Coronary artery (tissue), 2 donors: ENCODE results near the gene BMERB1.
A peak's percentile ranks its signal among the peaks of the same experiment; 100 is the strongest.
"Not testable (repeated sequence)": the region's sequence is repeated elsewhere in the genome, so short reads cannot be mapped to it uniquely, and the experiment has no call there.

ENCODE experiments used
- DNase-seq: peaks from one replicate; pipeline ENCODE4 v3.0.0-alpha.2; 2017; ENCODE audit warnings: low spot score
- H3K27ac ChIP-seq, 2 donors: fragments of 200-600 bp; sonication (generic); one replicate each; pipeline ENCODE4 v1.5.1; 2016 to 2019
- H3K4me3 ChIP-seq: fragments of 200-600 bp; sonication (generic); 2 replicates; pipeline ENCODE4 v1.5.1; 2016; ENCODE audit warnings: mild to moderate bottlenecking, moderate library complexity
- TF ChIP-seq, protein P1 (sequence below): fragments of 200-600 bp; sonication (generic); IDR thresholded peaks from one replicate; pipeline ENCODE4 v1.5.1; 2019; ENCODE audit warnings: antibody characterized with exemption

Gene BMERB1

GRCh38 chr16:15401972-15402371 is 32.4 kb upstream of the BMERB1 start:
- TF ChIP-seq, protein P1, sequence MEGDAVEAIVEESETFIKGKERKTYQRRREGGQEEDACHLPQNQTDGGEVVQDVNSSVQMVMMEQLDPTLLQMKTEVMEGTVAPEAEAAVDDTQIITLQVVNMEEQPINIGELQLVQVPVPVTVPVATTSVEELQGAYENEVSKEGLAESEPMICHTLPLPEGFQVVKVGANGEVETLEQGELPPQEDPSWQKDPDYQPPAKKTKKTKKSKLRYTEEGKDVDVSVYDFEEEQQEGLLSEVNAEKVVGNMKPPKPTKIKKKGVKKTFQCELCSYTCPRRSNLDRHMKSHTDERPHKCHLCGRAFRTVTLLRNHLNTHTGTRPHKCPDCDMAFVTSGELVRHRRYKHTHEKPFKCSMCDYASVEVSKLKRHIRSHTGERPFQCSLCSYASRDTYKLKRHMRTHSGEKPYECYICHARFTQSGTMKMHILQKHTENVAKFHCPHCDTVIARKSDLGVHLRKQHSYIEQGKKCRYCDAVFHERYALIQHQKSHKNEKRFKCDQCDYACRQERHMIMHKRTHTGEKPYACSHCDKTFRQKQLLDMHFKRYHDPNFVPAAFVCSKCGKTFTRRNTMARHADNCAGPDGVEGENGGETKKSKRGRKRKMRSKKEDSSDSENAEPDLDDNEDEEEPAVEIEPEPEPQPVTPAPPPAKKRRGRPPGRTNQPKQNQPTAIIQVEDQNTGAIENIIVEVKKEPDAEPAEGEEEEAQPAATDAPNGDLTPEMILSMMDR = no peak
- no peak overlapping the region for H3K4me3 ChIP-seq
- H3K27ac ChIP-seq = no peak overlapping the region
- no peak for DNase-seq

DNA sequence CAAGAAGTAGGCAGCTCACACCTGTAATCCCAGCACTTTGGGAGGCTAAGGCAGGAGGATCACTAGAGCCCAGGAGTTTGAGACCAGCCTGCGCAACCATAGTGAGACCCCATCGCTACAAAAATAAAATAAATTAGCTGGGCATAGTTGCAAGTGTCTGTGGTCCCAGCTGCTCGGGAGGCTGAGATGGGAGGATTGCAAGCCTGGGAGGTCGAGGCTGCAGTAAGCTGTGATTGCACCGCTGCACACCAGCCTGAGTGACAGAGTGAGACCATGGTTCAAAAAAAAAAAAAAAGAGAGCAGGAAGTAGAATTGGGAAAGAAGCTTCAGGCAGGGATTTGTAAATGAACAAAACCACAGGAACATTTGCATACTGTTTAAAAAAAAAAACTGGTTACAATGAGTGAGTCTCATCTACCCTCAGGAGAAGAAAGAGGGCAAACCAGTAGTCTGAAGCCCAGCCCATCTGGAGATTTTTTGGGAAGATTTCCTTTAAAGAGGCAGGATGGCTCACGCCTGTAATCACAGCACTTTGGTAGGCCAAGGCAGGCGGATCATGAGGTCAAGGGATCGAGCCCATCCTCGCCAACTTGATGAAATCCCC is 30.9 kb upstream of the BMERB1 start:
- TF ChIP-seq, protein P1 = no peak
- no peak overlapping the region for H3K27ac ChIP-seq
- no peak overlapping the region for H3K4me3 ChIP-seq
- no peak for DNase-seq

DNA sequence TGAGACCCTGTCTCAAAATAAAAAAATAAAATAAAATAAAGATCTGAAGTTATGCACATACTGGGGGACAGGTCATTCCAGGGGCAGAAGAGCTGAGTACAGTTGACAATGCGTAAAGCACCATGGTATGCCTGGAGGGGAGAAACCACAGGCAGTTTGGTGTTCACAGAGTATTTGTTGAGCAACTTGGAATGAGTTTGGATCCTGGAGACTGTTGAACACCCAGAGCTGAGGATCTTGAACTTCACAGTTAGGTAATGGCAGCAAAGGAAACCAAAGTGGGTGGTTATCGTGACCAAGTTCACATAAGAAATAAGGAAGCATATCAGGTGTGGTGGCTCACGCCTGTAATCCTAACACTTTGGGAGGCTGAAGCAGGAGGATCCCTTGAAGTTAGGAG is 30.3 kb upstream of the BMERB1 start:
- not testable (repeated sequence) for H3K4me3 ChIP-seq, DNase-seq
- H3K27ac ChIP-seq = peak overlapping the region in 1 of 2 donors; percentile 13

GRCh38 chr16:15404792-15405191 is 29.6 kb upstream of the BMERB1 start:
- TF ChIP-seq, protein P1 = no peak
- Histone ChIP-seq H3K4me3 (no peak overlapping the region), H3K27ac (peak overlapping the region in 1 of 2 donors; percentile 13)
- no peak for DNase-seq

GRCh38 chr16:15407756-15408155 is 26.6 kb upstream of the BMERB1 start:
- not testable (repeated sequence) for H3K27ac ChIP-seq

GRCh38 chr16:15409476-15409875 is 24.9 kb upstream of the BMERB1 start:
- not testable (repeated sequence) for H3K4me3 ChIP-seq, H3K27ac ChIP-seq, DNase-seq

More at GRCh38 chr16:15407756-15408155, 26.6 kb upstream of the BMERB1 start:
- not testable (repeated sequence) for H3K4me3 ChIP-seq, DNase-seq

DNA sequence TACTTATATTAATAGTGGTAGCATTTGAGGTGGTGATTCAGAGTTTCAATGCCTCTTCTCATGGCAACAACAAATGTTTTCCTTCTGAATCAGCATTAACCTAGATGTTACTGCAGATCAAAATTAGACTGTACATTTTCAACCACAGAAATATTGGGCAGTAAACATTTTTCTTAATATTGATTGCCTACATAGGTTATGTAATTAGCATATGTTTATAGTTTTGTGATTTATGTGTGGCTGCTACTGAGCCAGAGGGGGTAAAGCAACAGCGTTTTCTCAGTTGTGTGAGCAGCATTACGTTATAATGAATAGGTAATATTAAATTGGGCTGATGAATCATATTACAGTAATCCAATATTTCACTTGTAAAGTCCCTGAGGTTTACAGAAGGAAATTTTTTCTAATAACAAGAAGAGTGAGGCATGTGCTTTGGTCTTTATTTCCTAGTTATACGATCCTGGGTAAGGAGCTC is 18.8 kb upstream of the BMERB1 start:
- Histone ChIP-seq H3K4me3 (no peak overlapping the region), H3K27ac (no peak overlapping the region)
- DNase-seq = no peak
- TF ChIP-seq, protein P1 = no peak

DNA sequence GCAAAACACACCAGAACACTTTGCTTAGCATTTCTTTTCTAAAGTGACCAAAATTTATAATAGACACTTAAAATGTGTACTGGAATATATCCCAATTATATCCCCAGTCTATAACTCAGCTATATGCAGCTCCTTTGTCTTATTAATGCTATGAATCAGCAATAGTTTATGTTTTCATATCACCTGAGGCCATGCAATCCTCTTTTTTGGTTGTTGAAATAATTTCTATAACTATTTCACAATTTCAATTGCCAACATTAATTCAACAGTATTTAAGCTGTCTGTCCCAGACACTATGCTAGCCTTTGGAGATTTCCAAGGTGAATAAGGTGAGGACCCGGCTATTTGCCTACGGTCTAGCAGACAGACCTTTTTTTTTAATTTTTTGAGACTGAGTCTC is 17.2 kb upstream of the BMERB1 start:
- H3K4me3 ChIP-seq = no peak overlapping the region
- no peak for DNase-seq
- H3K27ac ChIP-seq = no peak overlapping the region
- TF ChIP-seq, protein P1 = no peak

GRCh38 chr16:15418206-15418605 is 16.2 kb upstream of the BMERB1 start:
- no peak for DNase-seq

GRCh38 chr16:15421696-15422095 is 12.7 kb upstream of the BMERB1 start:
- H3K4me3 ChIP-seq, H3K27ac ChIP-seq, DNase-seq: not testable (repeated sequence)

More at GRCh38 chr16:15418206-15418605, 16.2 kb upstream of the BMERB1 start:
- Histone ChIP-seq H3K4me3 (no peak overlapping the region), H3K27ac (no peak overlapping the region)
- TF ChIP-seq, protein P1 = no peak
